GM19463 (cell line): ENCODE data around the gene CDH12.
"Not testable (repeated sequence)": the region's sequence is repeated elsewhere in the genome, so short reads cannot be mapped to it uniquely, and the experiment has no call there.

ENCODE experiments used
- ATAC-seq: cut with Tn5 transposase; IDR thresholded peaks from one replicate; pipeline ENCODE4 v1.9.1; 2021; ENCODE audit warnings: mild to moderate bottlenecking, moderate library complexity; ENCODE audit not compliant: unreplicated experiment

Gene CDH12

GRCh38 chr5:22316294-22316693, 536.9 kb downstream of the CDH12 start:
- ATAC-seq, result no peak

- ATAC-seq, result not testable (repeated sequence)
These were observed 538.1 kb downstream of the CDH12 start for GRCh38 chr5:22315052-22315451.

GRCh38 chr5:22314548-22314947, 538.6 kb downstream of the CDH12 start:
- no peak for ATAC-seq

- ATAC-seq, result no peak
These were observed 547.1 kb downstream of the CDH12 start for GRCh38 chr5:22306011-22306410.

- no peak for ATAC-seq
These were observed 557.3 kb downstream of the CDH12 start for GRCh38 chr5:22295832-22296231.

GRCh38 chr5:22293147-22293546, 560.0 kb downstream of the CDH12 start:
- no peak for ATAC-seq

- no peak for ATAC-seq
These were observed 575.0 kb downstream of the CDH12 start for GRCh38 chr5:22278164-22278563.

GRCh38 chr5:22277006-22277405, 576.1 kb downstream of the CDH12 start:
- ATAC-seq, result no peak

- ATAC-seq, result not testable (repeated sequence)
These were observed 587.3 kb downstream of the CDH12 start for GRCh38 chr5:22265855-22266254.

- no peak for ATAC-seq
These were observed 595.0 kb downstream of the CDH12 start for GRCh38 chr5:22258139-22258538.

GRCh38 chr5:22250528-22250927, 602.6 kb downstream of the CDH12 start:
- ATAC-seq, result no peak

- no peak for ATAC-seq
These were observed 603.9 kb downstream of the CDH12 start for GRCh38 chr5:22249209-22249729.

- ATAC-seq, result no peak
These were observed 607.4 kb downstream of the CDH12 start for GRCh38 chr5:22245770-22246169.

GRCh38 chr5:22242532-22242931, 610.6 kb downstream of the CDH12 start:
- ATAC-seq, result no peak

GRCh38 chr5:22238047-22238446, 615.1 kb downstream of the CDH12 start:
- no peak for ATAC-seq

GRCh38 chr5:22226423-22226822, 626.7 kb downstream of the CDH12 start:
- no peak for ATAC-seq

GRCh38 chr5:22223079-22223478, 630.1 kb downstream of the CDH12 start:
- no peak for ATAC-seq

- ATAC-seq, result peak; percentile 68
These were observed 639.2 kb downstream of the CDH12 start for GRCh38 chr5:22213703-22214495.

- not testable (repeated sequence) for ATAC-seq
These were observed 640.7 kb downstream of the CDH12 start for GRCh38 chr5:22212254-22212991.

- ATAC-seq, result not testable (repeated sequence)
These were observed 644.7 kb downstream of the CDH12 start for GRCh38 chr5:22208463-22208862.

GRCh38 chr5:22188651-22189050, 664.5 kb downstream of the CDH12 start:
- ATAC-seq, result not testable (repeated sequence)
